A673 (cell line): ENCODE data around the gene WNK2. TPM values are rescaled to one million over a fixed set of nuclear protein-coding genes. Genes with fewer than 3 reads are reported as not detected.

Source experiments
- BruUV-seq: library from RNA; stranded (reverse); fragments of 400-500 nt; replicated peaks from 2 replicates; lab custom pipeline; 2021; lab: Mats Ljungman, UMichigan
- CTCF ChIA-PET: fragments of 300-600 bp; sonication (Branson Sonifier 250); formaldehyde crosslinking; loops from one replicate; lab custom pipeline; 2022; ENCODE audit warnings: antibody characterized with exemption; lab: Charles Lee
- POLR2A ChIA-PET: fragments of 300-600 bp; sonication (Branson Sonifier 250); formaldehyde crosslinking; loops from one replicate; lab custom pipeline; 2022; ENCODE audit warnings: antibody characterized with exemption; ENCODE audit not compliant: low non-redundant PET; lab: Charles Lee
- DNase-seq: peaks from one replicate; pipeline ENCODE4 v3.0.0-alpha.2; 2015; ENCODE audit warnings: low spot score
- H3K27ac ChIP-seq: fragments of 200-600 bp; sonication (generic); 2 replicates; pipeline ENCODE4 v1.5.1; 2016; ENCODE audit warnings: mixed run types, low read depth, mild to moderate bottlenecking, mixed read lengths, antibody characterized with exemption, low read length; ENCODE audit not compliant: poor library complexity, severe bottlenecking
- H3K27me3 ChIP-seq: fragments of 200-600 bp; sonication (generic); replicated peaks from 2 replicates; pipeline ENCODE4 v1.6.1; 2017; ENCODE audit warnings: mixed run types, low read depth, mild to moderate bottlenecking, mixed read lengths, antibody characterized with exemption, low read length; ENCODE audit not compliant: insufficient read depth, poor library complexity
- H3K36me3 ChIP-seq: fragments of 200-600 bp; sonication (generic); 2 replicates; pipeline ENCODE4 v1.6.1; 2016; ENCODE audit warnings: mixed run types, mild to moderate bottlenecking, mixed read lengths, antibody characterized with exemption, low read length; ENCODE audit not compliant: insufficient read depth, poor library complexity, severe bottlenecking
- H3K4me1 ChIP-seq: fragments of 200-600 bp; sonication (generic); 2 replicates; pipeline ENCODE4 v1.6.1; 2017; ENCODE audit warnings: mixed run types, mild to moderate bottlenecking, mixed read lengths, antibody characterized with exemption, low read length; ENCODE audit not compliant: insufficient read depth, poor library complexity, severe bottlenecking
- H3K4me3 ChIP-seq: fragments of 200-600 bp; sonication (generic); 2 replicates; pipeline ENCODE4 v1.5.1; 2016; ENCODE audit warnings: low read depth, mixed run types, mild to moderate bottlenecking, mixed read lengths, low read length; ENCODE audit not compliant: poor library complexity, severe bottlenecking
- H3K9me3 ChIP-seq: fragments of 200-600 bp; sonication (generic); 2 replicates; pipeline ENCODE4 v1.6.1; 2016; ENCODE audit warnings: mixed run types, low read depth, mild to moderate bottlenecking, mixed read lengths, antibody characterized with exemption, low read length; ENCODE audit not compliant: poor library complexity, severe bottlenecking
- EZH2 ChIP-seq: fragments of 200-600 bp; sonication (generic); IDR thresholded peaks from 2 replicates; pipeline ENCODE4 v1.6.1; 2017; ENCODE audit warnings: borderline replicate concordance, low read depth, mild to moderate bottlenecking, mixed read lengths, antibody characterized with exemption, low read length; ENCODE audit not compliant: poor library complexity, severe bottlenecking
- intact Hi-C: fragments of 100-400 bp; cut with micrococcal nuclease; formaldehyde crosslinking; loops from one replicate; pipeline ENCODE4 v1.10.0; 2022; ENCODE audit not compliant: unreplicated experiment
- total RNA-seq: library from RNA; stranded (reverse); gene quantifications from 2 replicates; pipeline ENCODE4 v1.2.3, GENCODE V29; 2021
- TF ChIP-seq, protein P1 (sequence below): fragments of 300-800, 200-600 bp; sonication (generic); conservative IDR thresholded peaks from 2 replicates; pipeline ENCODE4 v1.5.1; 2017; ENCODE audit warnings: low read depth, mild to moderate bottlenecking, antibody characterized with exemption, low read length, moderate library complexity, mixed read lengths

Gene WNK2
- total RNA-seq, 1 experiment from 2014 or later, result 9.6 TPM

DNA sequence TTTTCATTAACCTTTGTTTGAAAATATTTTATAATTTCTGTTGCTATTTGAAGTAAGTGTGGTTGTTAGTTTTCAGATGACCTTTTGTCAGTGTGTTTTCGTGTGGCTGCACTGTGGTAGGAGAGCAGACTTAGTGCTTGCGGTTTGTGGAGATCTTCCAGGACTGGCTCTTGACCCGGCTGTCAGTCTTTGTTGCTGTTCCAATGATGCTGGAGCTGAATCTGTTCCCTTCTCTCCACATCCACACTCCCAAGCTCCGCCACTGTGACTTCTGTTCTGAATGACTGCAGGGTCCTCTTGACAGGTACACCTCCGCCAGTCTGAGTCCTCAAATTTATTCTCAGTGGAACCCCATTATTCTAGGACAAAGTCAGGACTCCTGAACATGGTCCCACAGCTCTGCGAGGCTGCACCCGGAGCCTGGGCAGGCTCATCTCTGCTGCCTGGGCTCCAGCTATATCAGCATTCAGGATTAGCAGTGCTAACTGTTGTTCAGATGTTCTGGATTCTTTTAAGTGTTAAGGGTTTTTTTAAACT is 126.0 kb downstream of the WNK2 start:
- ChIA-PET CTCF (no interaction called here), POLR2A (no interaction called here)
- TF ChIP-seq, protein P1, sequence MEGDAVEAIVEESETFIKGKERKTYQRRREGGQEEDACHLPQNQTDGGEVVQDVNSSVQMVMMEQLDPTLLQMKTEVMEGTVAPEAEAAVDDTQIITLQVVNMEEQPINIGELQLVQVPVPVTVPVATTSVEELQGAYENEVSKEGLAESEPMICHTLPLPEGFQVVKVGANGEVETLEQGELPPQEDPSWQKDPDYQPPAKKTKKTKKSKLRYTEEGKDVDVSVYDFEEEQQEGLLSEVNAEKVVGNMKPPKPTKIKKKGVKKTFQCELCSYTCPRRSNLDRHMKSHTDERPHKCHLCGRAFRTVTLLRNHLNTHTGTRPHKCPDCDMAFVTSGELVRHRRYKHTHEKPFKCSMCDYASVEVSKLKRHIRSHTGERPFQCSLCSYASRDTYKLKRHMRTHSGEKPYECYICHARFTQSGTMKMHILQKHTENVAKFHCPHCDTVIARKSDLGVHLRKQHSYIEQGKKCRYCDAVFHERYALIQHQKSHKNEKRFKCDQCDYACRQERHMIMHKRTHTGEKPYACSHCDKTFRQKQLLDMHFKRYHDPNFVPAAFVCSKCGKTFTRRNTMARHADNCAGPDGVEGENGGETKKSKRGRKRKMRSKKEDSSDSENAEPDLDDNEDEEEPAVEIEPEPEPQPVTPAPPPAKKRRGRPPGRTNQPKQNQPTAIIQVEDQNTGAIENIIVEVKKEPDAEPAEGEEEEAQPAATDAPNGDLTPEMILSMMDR, result no peak
- no peak for TF ChIP-seq EZH2
- no peaks in the 10 kb centered on the region for H3K36me3 ChIP-seq
- no TSS peak for BruUV-seq
- no peak for DNase-seq
- no peaks in the 10 kb centered on the region for H3K9me3 ChIP-seq
- H3K27me3 ChIP-seq, result no peaks in the 10 kb centered on the region
- H3K27ac ChIP-seq, result no peak overlapping the region
- intact Hi-C loops, result loop anchor here (10.0 kb wide), 1 partner anchor 355 kb away; no protein-coding TSS in a partner anchor
- no peak overlapping the region for H3K4me3 ChIP-seq
- no peaks in the 10 kb centered on the region for H3K4me1 ChIP-seq

DNA sequence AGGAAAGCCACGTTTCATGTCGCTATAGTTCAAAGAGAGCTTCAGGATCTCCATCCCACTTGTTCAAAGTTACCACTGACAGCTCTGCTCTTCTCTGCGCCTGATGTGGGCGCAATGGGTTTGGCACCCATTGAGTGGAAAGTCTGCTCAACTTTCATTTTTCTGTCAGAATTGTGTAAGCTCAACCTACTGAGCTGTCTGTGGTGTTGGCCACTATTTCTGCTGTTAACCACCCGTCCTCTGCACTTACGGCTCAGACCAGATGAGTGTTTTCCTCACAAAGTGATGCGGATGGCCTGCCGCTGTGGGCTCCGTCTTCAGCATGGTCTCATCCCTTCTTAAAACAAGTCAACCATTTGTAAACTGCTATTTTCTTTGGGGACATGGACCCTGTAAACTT is 131.2 kb downstream of the WNK2 start:
- no TSS peak for BruUV-seq
- H3K4me3 ChIP-seq, result no peak overlapping the region
- H3K27me3 ChIP-seq, result no peaks in the 10 kb centered on the region
- TF ChIP-seq, protein P1, result no peak
- no peak for TF ChIP-seq EZH2
- H3K27ac ChIP-seq, result no peak overlapping the region
- ChIA-PET CTCF (no interaction called here), POLR2A (no interaction called here)
- H3K9me3 ChIP-seq, result no peaks in the 10 kb centered on the region
- intact Hi-C loops, result no loop called here
- DNase-seq, result no peak
- no peaks in the 10 kb centered on the region for H3K36me3 ChIP-seq
- no peaks in the 10 kb centered on the region for H3K4me1 ChIP-seq

DNA sequence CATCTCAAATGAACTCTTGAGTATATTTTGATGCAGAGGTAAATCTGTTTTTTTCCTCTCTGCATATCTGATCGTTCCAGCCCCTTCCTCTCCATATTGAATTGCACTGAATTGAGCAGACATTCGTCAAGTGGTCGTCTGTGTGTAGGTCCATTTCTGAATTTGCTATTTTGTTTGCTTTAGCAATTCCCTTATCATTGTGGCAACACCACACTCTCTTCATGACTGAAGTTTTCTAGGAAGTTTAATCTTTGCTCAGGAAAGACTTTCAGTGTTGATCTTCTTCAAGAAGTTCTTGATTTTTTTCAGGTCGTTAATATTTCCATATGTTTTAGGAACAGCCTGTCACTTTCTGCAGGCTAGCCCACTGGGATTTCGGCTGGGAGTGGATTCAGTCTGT is 132.0 kb downstream of the WNK2 start:
- BruUV-seq, result no TSS peak
- no peak overlapping the region for H3K27ac ChIP-seq
- no peaks in the 10 kb centered on the region for H3K36me3 ChIP-seq
- POLR2A ChIA-PET, result no interaction called here
- no peak overlapping the region for H3K4me3 ChIP-seq
- no peak for TF ChIP-seq EZH2
- TF ChIP-seq, protein P1, result no peak
- H3K27me3 ChIP-seq, result no peaks in the 10 kb centered on the region
- intact Hi-C loops, result no loop called here
- CTCF ChIA-PET, result no interaction called here
- H3K9me3 ChIP-seq, result no peaks in the 10 kb centered on the region
- no peak for DNase-seq
- no peaks in the 10 kb centered on the region for H3K4me1 ChIP-seq
